ENCODE results near the gene GMNN.
"Not testable (repeated sequence)": the region's sequence is repeated elsewhere in the genome, so short reads cannot be mapped to it uniquely, and the experiment has no call there.

GRCh38 chr6:24734710-24735109, 40.0 kb upstream of the GMNN start:
- TF ChIP-seq TCF7 (CRISPR knock-in tag; IDR thresholded peaks at IDR 0.05; ENCODE audit: low read depth); TEAD1 (CRISPR knock-in tag; IDR thresholded peaks at IDR 0.05); ELF4 (CRISPR knock-in tag; IDR thresholded peaks at IDR 0.05; ENCODE audit: low read depth); FOXP4 (CRISPR knock-in tag; IDR thresholded peaks at IDR 0.05); CTCF (IDR thresholded peaks at IDR 0.05); ATF1 (CRISPR knock-in tag; IDR thresholded peaks at IDR 0.05); SMAD4 (CRISPR knock-in tag; IDR thresholded peaks at IDR 0.05); ERG (CRISPR knock-in tag; IDR thresholded peaks at IDR 0.05); ETV6 (CRISPR knock-in tag; IDR thresholded peaks at IDR 0.05): not testable (repeated sequence)
